Measurements from ENCODE around the gene OR4D6. TPM values are rescaled to one million over a fixed set of nuclear protein-coding genes. Genes with fewer than 3 reads are reported as not detected.

The OR4D6 gene
- polyA plus RNA-seq, 1 of the 3 experiments (the other 2 are of a cell fraction), result not detected

DNA sequence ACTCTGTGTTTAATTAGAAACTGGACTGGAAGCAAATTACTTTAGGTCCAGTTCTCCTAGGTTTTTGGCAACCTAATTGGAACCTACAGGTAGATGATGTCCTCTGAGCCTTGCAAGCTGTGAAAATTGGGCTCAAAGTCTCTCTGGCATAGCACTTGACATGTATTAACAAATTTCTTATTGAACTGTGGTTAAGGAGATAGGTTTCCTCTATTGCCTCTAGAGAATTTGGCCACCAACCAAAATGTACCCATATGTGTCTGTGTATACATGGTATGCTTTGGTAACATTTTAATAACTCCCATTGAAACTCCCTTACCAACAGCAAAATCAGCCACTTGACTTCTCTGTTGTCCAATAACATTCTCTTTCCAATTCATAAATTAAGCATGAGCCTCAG, 16.3 kb downstream of the OR4D6 start, which contains the start of gene OR4D10 (continued):
- TF ChIP-seq, protein P1, sequence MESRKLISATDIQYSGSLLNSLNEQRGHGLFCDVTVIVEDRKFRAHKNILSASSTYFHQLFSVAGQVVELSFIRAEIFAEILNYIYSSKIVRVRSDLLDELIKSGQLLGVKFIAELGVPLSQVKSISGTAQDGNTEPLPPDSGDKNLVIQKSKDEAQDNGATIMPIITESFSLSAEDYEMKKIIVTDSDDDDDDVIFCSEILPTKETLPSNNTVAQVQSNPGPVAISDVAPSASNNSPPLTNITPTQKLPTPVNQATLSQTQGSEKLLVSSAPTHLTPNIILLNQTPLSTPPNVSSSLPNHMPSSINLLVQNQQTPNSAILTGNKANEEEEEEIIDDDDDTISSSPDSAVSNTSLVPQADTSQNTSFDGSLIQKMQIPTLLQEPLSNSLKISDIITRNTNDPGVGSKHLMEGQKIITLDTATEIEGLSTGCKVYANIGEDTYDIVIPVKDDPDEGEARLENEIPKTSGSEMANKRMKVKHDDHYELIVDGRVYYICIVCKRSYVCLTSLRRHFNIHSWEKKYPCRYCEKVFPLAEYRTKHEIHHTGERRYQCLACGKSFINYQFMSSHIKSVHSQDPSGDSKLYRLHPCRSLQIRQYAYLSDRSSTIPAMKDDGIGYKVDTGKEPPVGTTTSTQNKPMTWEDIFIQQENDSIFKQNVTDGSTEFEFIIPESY (IDR thresholded peaks at IDR 0.05; ENCODE audit: borderline replicate concordance, low read depth), result no peak
- TF ChIP-seq USF2 (IDR thresholded peaks at IDR 0.05; ENCODE audit: borderline replicate concordance, low read depth, low read length), result no peak
- TF ChIP-seq, protein P2, sequence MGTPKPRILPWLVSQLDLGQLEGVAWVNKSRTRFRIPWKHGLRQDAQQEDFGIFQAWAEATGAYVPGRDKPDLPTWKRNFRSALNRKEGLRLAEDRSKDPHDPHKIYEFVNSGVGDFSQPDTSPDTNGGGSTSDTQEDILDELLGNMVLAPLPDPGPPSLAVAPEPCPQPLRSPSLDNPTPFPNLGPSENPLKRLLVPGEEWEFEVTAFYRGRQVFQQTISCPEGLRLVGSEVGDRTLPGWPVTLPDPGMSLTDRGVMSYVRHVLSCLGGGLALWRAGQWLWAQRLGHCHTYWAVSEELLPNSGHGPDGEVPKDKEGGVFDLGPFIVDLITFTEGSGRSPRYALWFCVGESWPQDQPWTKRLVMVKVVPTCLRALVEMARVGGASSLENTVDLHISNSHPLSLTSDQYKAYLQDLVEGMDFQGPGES (IDR thresholded peaks at IDR 0.05; ENCODE audit: low read depth, low read length), result no peak
- no peak for TF ChIP-seq REST (IDR thresholded peaks at IDR 0.05; ENCODE audit: low read depth, low read length)
- TF ChIP-seq EP300 (IDR thresholded peaks at IDR 0.05; ENCODE audit: borderline replicate concordance in 1 of 2, low read depth in 1 of 2, low read length in 1 of 2), result no peak

GRCh38 chr11:59475176-59475575, 18.4 kb downstream of the OR4D6 start:
- Histone ChIP-seq H3K27me3 (ENCODE audit: insufficient read depth) (no peaks in the 10 kb centered on the region), H3K79me2 (ENCODE audit: insufficient read depth) (no peaks in the 10 kb centered on the region), H3K9me3 (no peaks in the 10 kb centered on the region), H3K36me3 (replicated peaks in 1 of 2; ENCODE audit: control insufficient read depth in 1 of 2, insufficient read depth in 2 of 2, low read length in 1 of 2) (no peaks in the 10 kb centered on the region), H3K27ac (ENCODE audit: low read depth in 2 of 2, low read length in 1 of 2) (no peak overlapping the region), H3K4me1 (ENCODE audit: control insufficient read depth in 1 of 2, insufficient read depth in 2 of 2, low read depth in 1 of 2, low read length in 1 of 2) (no peaks in the 10 kb centered on the region), H3F3A (replicated peaks; ENCODE audit: insufficient read depth) (no peaks in the 10 kb centered on the region), H3K4me2 (no peak overlapping the region), H3K9ac (no peak overlapping the region), H4K20me1 (ENCODE audit: insufficient read depth) (no peaks in the 10 kb centered on the region), H2AFZ (ENCODE audit: low read depth) (no peak overlapping the region), H3K9me2 (no peaks in the 10 kb centered on the region), H3K4me3 (ENCODE audit: low read depth in 2 of 2, low read length in 1 of 2) (no peak overlapping the region)
- ChIA-PET POLR2A (no interaction called here), CTCF (no interaction called here)
- 3% methylated on average over 9 of the region's 9 CpGs for WGBS (ENCODE audit: low lambda C conversion rate)
- DNase-seq, result no peak
- no peak for TF ChIP-seq RXRA (IDR thresholded peaks at IDR 0.05; ENCODE audit: borderline replicate concordance, low read depth)
- TF ChIP-seq NRF1 (IDR thresholded peaks at IDR 0.05; ENCODE audit: low read depth, low read length), result no peak
- no peak for TF ChIP-seq RAD21 (IDR thresholded peaks at IDR 0.05; ENCODE audit: low read length)
- TF ChIP-seq USF2 (IDR thresholded peaks at IDR 0.05; ENCODE audit: borderline replicate concordance, low read depth, low read length), result no peak
- TF ChIP-seq FOSL2 (IDR thresholded peaks at IDR 0.05; ENCODE audit: borderline replicate concordance, low read depth), result no peak
- TF ChIP-seq SIN3A (IDR thresholded peaks at IDR 0.05; ENCODE audit: borderline replicate concordance, low read depth, low read length), result no peak
- no peak for TF ChIP-seq NFIC (IDR thresholded peaks at IDR 0.05; ENCODE audit: borderline replicate concordance)
- TF ChIP-seq, protein P3, sequence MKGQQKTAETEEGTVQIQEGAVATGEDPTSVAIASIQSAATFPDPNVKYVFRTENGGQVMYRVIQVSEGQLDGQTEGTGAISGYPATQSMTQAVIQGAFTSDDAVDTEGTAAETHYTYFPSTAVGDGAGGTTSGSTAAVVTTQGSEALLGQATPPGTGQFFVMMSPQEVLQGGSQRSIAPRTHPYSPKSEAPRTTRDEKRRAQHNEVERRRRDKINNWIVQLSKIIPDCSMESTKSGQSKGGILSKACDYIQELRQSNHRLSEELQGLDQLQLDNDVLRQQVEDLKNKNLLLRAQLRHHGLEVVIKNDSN (IDR thresholded peaks at IDR 0.05; ENCODE audit: borderline replicate concordance, low read depth), result no peak
- TF ChIP-seq, protein P2 (IDR thresholded peaks at IDR 0.05; ENCODE audit: low read depth, low read length), result no peak
- TF ChIP-seq, protein P1 (IDR thresholded peaks at IDR 0.05; ENCODE audit: borderline replicate concordance, low read depth), result no peak
- no peak for TF ChIP-seq ELF1 (IDR thresholded peaks at IDR 0.05)
- no peak for TF ChIP-seq FOXM1 (IDR thresholded peaks at IDR 0.05; ENCODE audit: low read depth)
- TF ChIP-seq POLR2AphosphoS5 (IDR thresholded peaks at IDR 0.05; ENCODE audit: low read depth, low read length), result no peak
